Measurements from ENCODE around the gene PRR15. TPM values are rescaled to one million over a fixed set of nuclear protein-coding genes. Genes with fewer than 3 reads are reported as not detected.

Gene PRR15
- total and polyA plus RNA-seq, 2 of the 4 experiments (the other 2 are of a cell fraction) = not detected

GRCh38 chr7:29573567-29573966 is 9.9 kb downstream of the PRR15 start:
- no peak overlapping the region for H2AK5ac ChIP-seq (ENCODE audit: low read depth, low read length)
- no peak overlapping the region for H3K23ac ChIP-seq (ENCODE audit: low read depth, low read length)
- ChIA-PET CTCF (interaction anchor here (1.7 kb wide), 1 partner anchor 15 kb away, joined by 5 read pairs; no protein-coding TSS in a partner anchor), POLR2A (ENCODE audit: unreplicated experiment) (no interaction called here)
- H3K14ac ChIP-seq (replicated peaks; ENCODE audit: low read depth, low read length) = no peak overlapping the region
- ATAC-seq (ENCODE audit: low read depth) (no peak), DNase-seq (no peak)
- H3K9me1 ChIP-seq (ENCODE audit: insufficient read depth, low read length) = no peaks in the 10 kb centered on the region
- intact Hi-C loops (cut with micrococcal nuclease) (no loop called here), in situ Hi-C loops (cut with MboI; ENCODE audit: low sequenced_read_pairs) (no loop called here), dilution Hi-C loops (cut with HindIII; ENCODE audit: low sequenced_read_pairs, unreplicated experiment) (no loop called here)
- no TSS peak for BruUV-seq (replicated peaks)
- no peak overlapping the region for H3K9ac ChIP-seq (ENCODE audit: low read depth, low read length)
- H2AK9ac ChIP-seq (replicated peaks; ENCODE audit: low read depth, low read length, poor library complexity) = no peak overlapping the region
- no peaks in the 10 kb centered on the region for H3K9me3 ChIP-seq (ENCODE audit: control insufficient read depth, insufficient read depth, low read length)
- H4K91ac ChIP-seq (ENCODE audit: insufficient read depth, low read depth, low read length) = no peak overlapping the region
- H3K27me3 ChIP-seq (ENCODE audit: control insufficient read depth, insufficient read depth, low read length) = no peaks in the 10 kb centered on the region; the same call in 1 of the 2 replicates
- no peak overlapping the region for H4K5ac ChIP-seq (ENCODE audit: low read depth, low read length)
- no peak overlapping the region for H2BK15ac ChIP-seq (ENCODE audit: low read depth, low read length)
- no peaks in the 10 kb centered on the region for H3K4me1 ChIP-seq (ENCODE audit: control insufficient read depth, insufficient read depth, low read length)
- no peak overlapping the region for H3K4ac ChIP-seq (ENCODE audit: low read depth, low read length)
- no peak overlapping the region for H4K8ac ChIP-seq (ENCODE audit: low read depth in 2 of 2, low read length in 2 of 2)
- H3K4me3 ChIP-seq (ENCODE audit: insufficient read depth, low read depth, low read length) = no peak overlapping the region
- no CpG with 5 or more reads among the region's 3 CpGs for WGBS, 2 experiments (ENCODE audit: extremely low coverage in 2 of 2, insufficient read length in 1 of 2)
- H4K20me1 ChIP-seq (ENCODE audit: insufficient read depth, low read length) = no peaks in the 10 kb centered on the region
- H2BK120ac ChIP-seq (ENCODE audit: low read depth, low read length) = no peak overlapping the region
- H3K79me1 ChIP-seq (ENCODE audit: low read depth in 1 of 2, low read length in 2 of 2) = no peaks in the 10 kb centered on the region
- H2BK20ac ChIP-seq (ENCODE audit: low read depth, low read length) = no peak overlapping the region
- H2BK5ac ChIP-seq (ENCODE audit: low read depth, low read length, poor library complexity, severe bottlenecking) = no peak overlapping the region
- TF ChIP-seq MAZ (IDR thresholded peaks at IDR 0.05; ENCODE audit: borderline replicate concordance, low read depth, low read length) (no peak), USF2 (IDR thresholded peaks at IDR 0.05; ENCODE audit: low read depth, low read length) (no peak), BHLHE40 (IDR thresholded peaks at IDR 0.05; ENCODE audit: low read depth, low read length) (no peak), MXI1 (IDR thresholded peaks at IDR 0.05; ENCODE audit: borderline replicate concordance, low read depth, low read length) (no peak), CEBPB (IDR thresholded peaks at IDR 0.05; ENCODE audit: low read depth, low read length) (no peak), FOS (IDR thresholded peaks at IDR 0.05; ENCODE audit: low read depth, low read length) (no peak), ELK1 (IDR thresholded peaks at IDR 0.05; ENCODE audit: borderline replicate concordance, low read depth, low read length) (no peak), RCOR1 (IDR thresholded peaks at IDR 0.05; ENCODE audit: insufficient replicate concordance, low read length) (no peak), POLR2A (IDR thresholded peaks at IDR 0.05; ENCODE audit: low read depth, low read length) (no peak)
- no peak overlapping the region for H3K27ac ChIP-seq (ENCODE audit: insufficient read depth, low read length)
- no peak overlapping the region for H3K18ac ChIP-seq (ENCODE audit: low read depth, low read length)
- H3K4me2 ChIP-seq (ENCODE audit: low read depth, low read length) = no peak overlapping the region
- no peak overlapping the region for H2AFZ ChIP-seq (replicated peaks; ENCODE audit: low read length, poor library complexity)
- no peaks in the 10 kb centered on the region for H3K36me3 ChIP-seq (ENCODE audit: control insufficient read depth, insufficient read depth, low read length)
- H3K56ac ChIP-seq (ENCODE audit: extremely low read depth, insufficient read depth, low read length) = no peak overlapping the region
